AG04449 (cell line): ENCODE data around the gene XRCC1.

ENCODE experiments used
- CTCF ChIA-PET: fragments of 350-600 bp; formaldehyde crosslinking; extraction: SDS; loops from one replicate; lab custom pipeline; 2021; ENCODE audit warnings: antibody characterized with exemption; lab: Yijun Ruan, JAX
- POLR2A ChIA-PET: fragments of 400-600, 350-600 bp; formaldehyde crosslinking; extraction: SDS; loops from one replicate; lab custom pipeline; 2020; ENCODE audit warnings: antibody characterized with exemption, inconsistent platforms; lab: Yijun Ruan, JAX
- DNase-seq: peaks from one replicate; pipeline ENCODE4 v3.0.0-alpha.2; 2010; ENCODE audit warnings: low read depth, low spot score
- H3K4me3 ChIP-seq: 2 replicates; pipeline ENCODE4 v1.5.1; 2011; ENCODE audit warnings: low read depth, mild to moderate bottlenecking, control low read depth, low read length
- CTCF ChIP-seq: IDR thresholded peaks from one replicate; pipeline ENCODE4 v1.5.1; 2011; ENCODE audit warnings: mild to moderate bottlenecking, moderate library complexity, low read length, control low read depth, inconsistent platforms; ENCODE audit not compliant: insufficient read depth; ENCODE audit errors: missing control alignments

The XRCC1 gene

GRCh38 chr19:43584484-43584883, 9.2 kb upstream of the XRCC1 start:
- H3K4me3 ChIP-seq: no peak overlapping the region
- POLR2A ChIA-PET: interaction anchor here (0.6 kb wide), 1 partner anchor 10 kb away, joined by 3 read pairs; no protein-coding TSS in a partner anchor
- DNase-seq: no peak
- CTCF ChIA-PET: interaction anchor here (1.3 to 8.7 kb wide), 2 partner anchors 10 to 31 kb away, joined by 3 to 68 read pairs; partner anchors contain the start of genes IRGQ and ZNF576
- TF ChIP-seq CTCF: no peak

GRCh38 chr19:43582495-43582894, 7.2 kb upstream of the XRCC1 start:
- H3K4me3 ChIP-seq: no peak overlapping the region
- no peak for DNase-seq
- TF ChIP-seq CTCF: no peak
- CTCF ChIA-PET: interaction anchor here (2.1 to 8.7 kb wide), 2 partner anchors 12 to 27 kb away, joined by 5 to 68 read pairs; partner anchors contain the start of genes IRGQ and ZNF576
- POLR2A ChIA-PET: no interaction called here

- no peak for TF ChIP-seq CTCF
- H3K4me3 ChIP-seq: no peak overlapping the region
- DNase-seq: no peak
- ChIA-PET CTCF (interaction anchor here (0.7 to 8.7 kb wide), 2 partner anchors 13 to 26 kb away, joined by 3 to 68 read pairs; partner anchors contain the start of genes IRGQ and ZNF576), POLR2A (no interaction called here)
Measured at GRCh38 chr19:43581467-43581866, 6.1 kb upstream of the XRCC1 start.

GRCh38 chr19:43578787-43579186, 3.5 kb upstream of the XRCC1 start:
- POLR2A ChIA-PET: no interaction called here
- no peak for DNase-seq
- CTCF ChIA-PET: interaction anchor here (1.2 to 2.4 kb wide), 2 partner anchors 16 to 24 kb away, joined by 3 to 10 read pairs; no protein-coding TSS in a partner anchor
- no peak overlapping the region for H3K4me3 ChIP-seq
- TF ChIP-seq CTCF: no peak

- CTCF ChIA-PET: interaction anchor here (1.0 to 2.7 kb wide), 4 partner anchors 18 to 21 kb away, joined by 3 to 21 read pairs (median 15); no protein-coding TSS in a partner anchor
- DNase-seq: no peak
- no peak for TF ChIP-seq CTCF
- POLR2A ChIA-PET: no interaction called here
- peak overlapping the region; percentile 92 for H3K4me3 ChIP-seq
Measured at GRCh38 chr19:43575955-43576878, 890 bp upstream of the XRCC1 start.
